GM03348 (cell line): Measurements from ENCODE around the gene DCLK1.
A peak's percentile ranks its signal among the peaks of the same experiment; 100 is the strongest.

Experiments used
- DNase-seq: peaks from one replicate; pipeline ENCODE4 v3.0.0; 2012; ENCODE audit warnings: low spot score

Gene DCLK1

DNA sequence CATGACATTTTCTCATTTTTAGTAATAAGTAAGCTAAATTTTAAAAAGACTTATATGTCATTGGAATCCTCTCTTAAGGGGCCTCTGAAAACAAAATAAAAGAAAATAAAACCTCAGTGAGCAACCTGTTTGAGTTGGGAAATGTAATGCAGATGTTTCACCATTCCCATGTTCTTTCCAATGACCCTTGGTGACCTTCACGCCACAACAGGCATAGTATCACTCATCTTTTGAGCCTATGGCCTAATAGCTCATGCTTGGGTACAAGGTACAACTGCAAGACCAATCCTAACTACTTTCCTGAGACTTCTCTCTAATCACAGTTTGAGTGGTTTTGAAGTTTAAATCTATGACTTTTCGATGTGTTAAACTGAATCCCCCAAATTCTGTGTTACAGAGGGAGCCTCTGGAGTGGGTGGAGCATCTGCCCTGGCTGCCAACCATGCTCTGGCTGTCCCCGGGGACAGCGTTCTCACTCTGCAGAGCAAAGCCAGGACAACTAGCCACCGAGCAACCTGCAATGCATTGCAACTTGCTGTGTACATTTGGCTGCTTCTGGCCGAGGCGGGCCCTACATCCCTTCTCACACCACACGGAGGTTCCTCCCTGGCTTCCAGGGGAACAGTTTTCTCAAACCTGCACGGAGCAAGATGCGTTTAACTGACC, 346.8 kb downstream of the DCLK1 start:
- DNase-seq = no peak

DNA sequence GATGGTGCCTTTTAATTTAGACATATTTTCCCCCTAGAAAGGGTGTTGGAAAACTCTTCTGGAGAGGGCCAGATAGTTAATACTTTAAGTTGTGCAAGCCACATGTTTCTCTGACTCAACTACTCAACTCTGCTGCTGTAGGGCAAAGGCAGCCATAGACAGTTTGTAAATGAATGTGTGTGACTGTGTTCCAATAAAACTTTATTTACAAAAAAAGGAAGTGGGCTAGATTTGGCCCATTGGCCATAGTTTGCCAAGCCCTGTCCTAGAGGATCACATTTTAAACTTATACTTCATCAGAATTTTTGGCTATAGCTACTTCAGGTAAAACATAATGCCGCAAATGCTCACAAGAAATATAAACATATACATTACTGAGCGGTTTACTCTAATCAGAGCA, 348.4 kb downstream of the DCLK1 start:
- DNase-seq = no peak

DNA sequence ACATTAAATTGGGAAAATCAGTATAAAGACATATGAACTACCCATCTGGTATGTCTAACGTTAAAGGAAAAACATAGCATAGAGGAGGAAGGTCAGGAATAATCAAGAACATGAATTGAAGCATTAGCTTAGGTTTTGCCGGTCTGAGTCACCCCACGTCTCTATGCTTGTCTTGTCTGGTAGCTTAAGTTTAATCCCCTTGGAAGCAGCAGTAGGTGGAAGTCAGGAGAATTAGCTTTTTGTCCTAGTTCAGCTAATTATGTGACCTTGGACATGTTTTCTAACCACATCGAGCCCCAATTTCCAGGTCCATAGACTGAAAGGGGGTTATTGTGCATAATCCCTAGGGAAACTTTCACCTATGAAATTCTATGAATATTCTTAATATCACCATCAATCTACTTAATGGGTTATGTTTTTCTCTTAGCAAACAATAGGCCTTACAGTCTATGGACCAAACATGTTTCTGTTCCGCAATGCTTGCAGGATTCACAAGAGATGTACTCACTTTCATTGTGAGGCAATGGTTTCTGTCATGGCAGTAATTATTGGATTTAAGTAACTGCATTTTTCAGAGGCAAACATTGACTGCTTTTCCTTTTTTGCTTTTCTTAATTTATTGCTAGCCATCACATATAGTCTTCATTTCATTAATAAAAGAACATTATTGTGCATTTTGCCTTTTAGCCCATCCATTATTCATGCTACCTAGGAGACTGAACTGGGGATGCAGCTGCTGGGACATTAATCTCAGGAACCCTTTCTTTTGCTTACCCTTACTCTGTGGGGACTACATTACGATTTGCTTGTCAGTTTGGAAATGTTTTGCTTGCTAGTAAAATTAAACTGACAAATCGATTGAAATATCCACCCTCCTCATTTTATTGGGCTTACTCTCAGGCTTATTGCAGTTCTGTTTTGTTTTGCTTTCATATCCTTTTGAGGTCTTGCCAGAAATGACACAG, 349.9 kb downstream of the DCLK1 start:
- no peak for DNase-seq

GRCh38 chr13:35780613-35781012, 350.6 kb downstream of the DCLK1 start:
- DNase-seq = no peak

GRCh38 chr13:35771898-35772297, 359.3 kb downstream of the DCLK1 start:
- DNase-seq = peak; percentile 88

DNA sequence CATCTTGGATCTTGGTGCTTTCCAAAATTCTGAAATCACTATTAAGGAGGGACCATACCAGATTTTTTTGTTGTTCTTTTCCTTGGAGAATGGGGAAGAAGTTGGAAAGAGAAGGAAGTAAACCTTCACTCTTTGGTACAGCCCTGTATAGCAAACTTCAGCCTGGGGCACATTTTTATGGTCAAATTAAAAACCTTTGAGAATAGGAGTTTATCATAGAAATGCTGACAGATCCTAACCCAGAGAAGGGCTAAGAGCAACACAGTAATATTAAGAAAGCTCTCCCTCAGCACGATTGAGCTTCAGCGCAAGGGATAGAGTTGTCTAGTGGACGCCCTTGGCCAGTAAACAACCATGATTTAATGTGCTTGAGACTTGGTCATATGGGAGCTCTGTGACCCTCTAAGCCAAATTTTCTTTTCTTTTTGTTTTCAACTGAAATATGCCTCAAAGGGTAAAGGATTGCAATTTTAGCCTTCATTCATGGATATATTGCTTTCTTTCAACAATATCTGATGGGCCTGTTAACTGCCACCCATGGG, 360.4 kb downstream of the DCLK1 start:
- DNase-seq = no peak

GRCh38 chr13:35769812-35770211, 361.4 kb downstream of the DCLK1 start:
- no peak for DNase-seq

- peak; percentile 37 for DNase-seq
Measured at GRCh38 chr13:35768551-35768950, 362.6 kb downstream of the DCLK1 start.

GRCh38 chr13:35768073-35768472, 363.1 kb downstream of the DCLK1 start:
- DNase-seq = no peak

GRCh38 chr13:35767256-35767976, 363.8 kb downstream of the DCLK1 start:
- DNase-seq = no peak

DNA sequence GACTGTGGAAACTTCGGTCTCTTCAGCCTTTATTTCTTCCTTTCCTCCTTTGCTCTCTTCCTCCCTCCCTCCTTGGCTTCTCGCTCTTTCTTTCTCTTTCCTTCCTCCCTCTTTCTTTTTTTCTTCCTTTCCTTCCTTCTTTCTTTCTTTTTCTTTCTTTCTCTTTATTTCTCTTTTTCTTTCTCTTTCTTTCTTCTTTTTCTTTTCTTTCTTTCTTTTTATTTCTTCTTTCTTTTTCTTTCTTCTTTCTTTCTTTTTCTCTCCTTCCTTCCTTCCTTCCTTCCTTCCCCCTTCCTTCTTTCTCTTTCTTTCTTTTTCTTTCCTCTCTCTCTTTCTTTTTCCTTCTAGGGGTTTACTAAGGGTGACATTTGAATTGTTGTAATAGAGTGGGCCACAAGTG, 364.5 kb downstream of the DCLK1 start:
- no peak for DNase-seq

DNA sequence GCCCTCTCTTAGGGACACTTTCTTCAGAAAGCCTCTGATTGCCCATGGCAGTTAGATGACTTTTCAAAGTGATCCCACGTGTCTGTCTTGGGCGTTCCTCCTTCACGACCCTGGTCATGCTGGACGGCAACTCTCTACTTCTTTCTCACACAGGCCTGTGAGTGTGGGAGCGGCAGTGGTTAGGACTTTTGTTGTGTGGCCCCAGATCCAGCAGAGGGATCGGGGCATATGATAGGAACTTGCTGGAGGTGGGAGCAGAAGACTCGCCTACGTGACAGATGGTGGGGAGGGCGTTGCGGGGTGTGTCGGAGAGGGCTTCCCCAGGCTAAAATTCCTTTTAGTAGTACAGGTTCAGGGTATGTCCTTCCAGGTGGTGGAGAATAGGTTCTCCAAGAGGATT, 365.2 kb downstream of the DCLK1 start:
- DNase-seq = no peak

GRCh38 chr13:35765366-35765765, 365.8 kb downstream of the DCLK1 start:
- no peak for DNase-seq

GRCh38 chr13:35764326-35765015, 366.7 kb downstream of the DCLK1 start:
- peak; percentile 81 for DNase-seq

GRCh38 chr13:35763782-35764123, 367.4 kb downstream of the DCLK1 start:
- peak; percentile 16 for DNase-seq

DNA sequence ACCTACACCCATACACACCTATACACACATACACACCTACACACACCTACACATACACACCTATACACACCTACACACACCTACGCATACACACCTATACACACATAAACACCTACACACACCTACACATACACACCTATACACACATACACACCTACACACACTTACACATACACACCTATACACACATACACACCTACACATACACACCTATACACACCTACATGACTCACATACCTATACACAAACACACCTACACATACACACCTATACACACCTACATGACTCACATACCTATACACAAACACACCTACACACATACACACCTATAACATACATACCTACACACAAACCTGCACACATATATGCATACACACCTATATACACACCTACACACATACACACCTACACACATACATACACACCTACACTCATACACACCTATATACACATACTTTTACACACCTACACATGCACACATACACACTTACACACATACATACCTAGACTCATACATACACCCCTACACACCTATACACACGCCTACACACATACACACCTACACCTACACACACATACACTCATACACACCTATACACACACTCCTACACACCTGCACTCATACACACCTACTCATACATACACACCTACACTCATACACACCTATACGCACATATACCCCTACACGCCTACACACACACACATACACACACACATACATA, 368.0 kb downstream of the DCLK1 start:
- DNase-seq = no peak

- no peak for DNase-seq
Measured at GRCh38 chr13:35761440-35762252, 369.5 kb downstream of the DCLK1 start.

GRCh38 chr13:35760735-35761281, 370.4 kb downstream of the DCLK1 start:
- DNase-seq = no peak

DNA sequence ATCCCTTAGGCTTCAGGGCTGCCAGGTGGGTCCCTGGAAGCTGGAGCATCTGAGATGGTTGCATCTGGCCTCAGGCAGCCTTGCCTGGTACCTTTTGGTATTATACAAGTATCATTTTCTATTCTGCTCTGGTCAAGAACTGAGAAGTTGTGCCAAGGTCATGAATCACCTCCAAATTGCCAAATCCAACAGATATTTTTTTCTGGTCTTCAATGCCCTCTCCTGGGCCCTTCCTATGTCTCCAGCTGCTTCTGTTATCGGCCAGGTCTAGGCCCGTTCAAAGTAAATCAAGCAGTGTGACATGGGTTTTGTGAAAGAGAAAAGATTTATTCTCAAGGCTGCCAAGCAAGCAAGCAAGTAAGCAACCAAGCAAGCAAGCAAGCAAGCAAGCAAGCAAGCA, 383.6 kb downstream of the DCLK1 start:
- no peak for DNase-seq

DNA sequence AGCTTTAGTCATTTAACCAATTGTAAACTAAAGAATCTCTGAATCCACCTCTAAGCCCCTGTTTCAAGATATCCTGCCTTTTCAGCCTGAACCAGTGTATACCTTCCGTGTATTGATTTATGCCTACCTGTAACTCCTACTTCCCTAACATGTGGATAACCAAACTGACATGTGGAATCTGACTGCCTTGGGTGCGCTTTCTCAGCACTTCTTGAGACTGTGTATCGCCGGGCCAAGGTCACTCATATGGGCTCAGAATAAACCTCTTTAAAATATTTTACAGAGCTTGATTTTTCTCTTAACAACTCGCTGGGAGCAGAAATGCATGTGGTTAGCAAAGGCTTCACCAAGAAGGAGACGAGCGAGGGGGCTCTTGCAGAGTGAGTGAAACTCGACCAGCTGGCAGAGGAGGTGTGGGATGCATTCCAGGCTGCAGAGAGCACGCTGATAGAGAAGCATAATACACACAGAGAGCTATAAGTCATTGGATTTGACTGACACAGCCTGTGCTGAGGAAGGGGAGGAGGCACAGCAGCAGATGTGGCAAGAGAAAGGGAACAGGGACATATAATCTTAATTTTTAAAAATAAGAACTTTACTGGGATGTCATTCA, 386.5 kb downstream of the DCLK1 start:
- DNase-seq = no peak
